NCI-H2107 (cell line): ENCODE results near the gene RUNX3.

Experiments used
- DNase-seq: peaks from one replicate; lab custom pipeline; 2025; lab: John Stamatoyannopoulos, UW

Gene RUNX3

DNA sequence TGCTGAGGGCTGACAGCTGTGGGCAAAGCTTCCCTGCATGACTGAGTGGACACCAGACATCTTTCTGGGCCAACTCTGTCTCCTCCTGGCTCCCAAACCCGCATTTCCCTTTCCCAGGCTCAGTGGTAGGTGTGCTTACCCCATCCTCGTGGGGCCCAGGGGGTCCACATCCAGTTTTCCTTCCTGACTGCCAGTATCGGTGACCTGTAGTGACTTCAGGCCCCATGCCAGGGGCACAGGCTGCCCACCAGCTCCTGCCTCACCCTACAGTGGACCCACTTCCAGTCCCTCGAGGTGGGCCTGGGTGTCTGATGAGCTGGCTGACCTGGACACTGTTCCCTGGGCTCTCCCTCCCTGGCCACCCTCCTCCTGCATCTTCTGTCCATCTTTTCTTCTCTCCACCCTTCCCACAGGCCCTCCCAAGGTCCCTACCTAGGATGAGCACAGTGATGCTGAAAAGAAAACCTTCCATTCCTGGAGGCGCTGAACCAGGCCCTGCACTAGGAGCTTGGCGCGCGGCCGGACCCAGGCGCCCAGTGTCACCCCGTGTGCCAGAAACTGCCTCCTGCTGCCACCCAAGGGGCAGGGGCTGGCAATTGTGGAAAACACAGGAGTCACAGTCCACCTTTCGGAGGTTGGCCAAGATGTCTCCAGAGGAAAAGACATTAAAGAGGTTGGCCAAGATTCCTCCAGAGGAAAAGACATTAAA is 67.1 kb downstream of the RUNX3 start:
- DNase-seq: no peak

DNA sequence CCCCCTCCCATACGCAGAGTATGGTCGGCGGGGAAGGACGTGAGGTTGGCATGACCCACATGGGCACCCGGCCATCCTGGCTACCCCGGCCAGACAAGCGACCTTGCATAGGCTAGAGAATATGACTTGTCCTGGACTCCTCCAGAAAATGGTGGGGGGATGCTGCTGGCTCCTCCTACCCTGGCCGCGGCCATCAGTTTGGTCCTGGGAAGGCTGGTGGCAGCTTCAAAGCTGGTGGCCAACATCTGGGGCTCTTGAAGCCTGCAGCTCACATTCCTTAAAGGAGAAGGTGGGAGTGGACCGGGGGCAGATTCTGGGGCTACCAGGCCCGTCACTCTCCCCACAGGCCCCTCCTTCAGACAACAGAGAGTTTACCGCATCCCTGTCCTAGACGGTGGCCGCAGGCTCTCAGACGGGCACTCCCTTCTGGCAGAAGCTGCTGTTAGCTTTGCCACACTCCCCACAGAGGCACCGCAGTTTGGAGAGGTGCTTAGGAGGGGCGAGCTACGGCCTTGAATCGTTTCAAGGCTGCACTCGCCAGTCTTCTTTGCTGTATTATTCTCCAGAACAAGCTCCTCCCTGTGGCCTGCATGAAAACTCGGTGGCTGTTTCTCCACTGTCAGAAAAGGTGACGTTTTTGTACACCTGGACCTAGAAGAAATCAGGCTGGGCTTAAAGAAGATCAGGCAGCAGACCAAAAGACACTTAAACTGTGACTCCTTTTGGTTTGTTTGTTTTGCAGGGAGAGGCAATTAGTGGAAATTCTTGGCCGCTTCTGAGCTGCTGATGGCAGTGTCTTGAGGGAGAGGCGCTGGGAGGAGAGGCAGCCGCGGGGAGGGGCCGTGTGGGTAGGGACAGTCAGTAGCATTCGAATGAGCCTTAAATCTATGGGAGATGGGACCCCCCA is 68.0 kb downstream of the RUNX3 start:
- DNase-seq: no peak

DNA sequence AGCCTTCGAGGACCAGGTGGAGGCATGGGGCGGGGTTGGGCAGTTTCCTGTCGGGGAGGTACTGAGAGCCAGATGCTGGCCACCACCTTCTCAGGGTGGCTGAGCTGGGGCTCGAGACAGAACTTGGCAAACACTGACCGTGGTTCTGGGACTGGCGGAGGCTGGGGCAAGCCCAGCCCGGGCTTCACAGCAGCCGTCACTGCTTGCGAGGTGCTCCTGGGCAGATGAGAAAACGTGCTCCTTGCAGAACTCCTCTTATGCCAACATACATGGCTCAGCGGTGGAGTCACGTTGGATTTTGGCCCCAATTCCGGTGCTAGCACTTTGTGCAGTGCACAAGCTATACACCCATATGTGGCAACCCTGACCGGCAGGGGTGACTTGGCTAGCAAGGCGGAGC is 69.2 kb downstream of the RUNX3 start:
- no peak for DNase-seq

DNA sequence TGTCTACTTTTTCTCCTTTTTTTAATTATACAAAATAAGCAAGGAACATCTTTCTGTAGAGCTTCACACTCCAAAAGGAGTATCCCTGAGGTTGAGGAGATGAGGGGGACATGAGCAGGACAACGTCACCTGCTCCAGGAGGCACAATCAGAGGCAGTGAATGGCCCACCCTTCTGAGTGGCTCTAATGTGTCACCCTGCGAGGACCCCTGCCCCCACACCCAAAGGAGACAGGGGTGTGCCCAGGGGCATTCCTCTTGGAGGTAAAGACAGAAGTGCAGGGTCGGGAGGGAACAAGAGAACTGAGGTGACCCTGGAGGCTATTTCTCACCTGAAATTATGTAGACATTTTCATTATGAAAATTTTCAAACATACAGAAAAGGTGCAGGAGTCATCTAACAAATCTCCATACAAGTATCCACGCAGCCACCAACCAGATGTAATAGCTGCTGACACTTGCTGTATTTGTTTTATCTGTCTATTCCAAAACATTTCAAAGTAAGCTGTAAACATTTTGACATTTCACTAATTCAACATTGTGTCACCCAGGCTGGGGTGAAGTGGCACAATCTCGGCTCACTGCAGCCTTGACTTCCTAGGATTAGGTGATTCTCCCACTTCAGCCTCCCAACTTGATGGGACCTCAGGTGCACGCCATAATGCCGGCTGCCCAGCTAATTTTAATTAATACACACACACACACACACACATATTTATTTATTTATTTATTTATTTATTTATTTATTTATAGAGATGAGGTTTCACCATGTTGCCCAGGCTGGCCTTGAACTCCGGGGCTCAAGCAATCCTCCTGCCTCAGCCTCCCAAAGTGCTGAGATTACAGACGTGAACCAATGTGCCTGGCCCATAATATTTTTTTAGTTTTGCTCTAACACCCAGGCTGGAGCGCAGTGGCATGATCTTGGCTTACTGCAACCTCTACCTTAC is 70.7 kb downstream of the RUNX3 start:
- DNase-seq: no peak

DNA sequence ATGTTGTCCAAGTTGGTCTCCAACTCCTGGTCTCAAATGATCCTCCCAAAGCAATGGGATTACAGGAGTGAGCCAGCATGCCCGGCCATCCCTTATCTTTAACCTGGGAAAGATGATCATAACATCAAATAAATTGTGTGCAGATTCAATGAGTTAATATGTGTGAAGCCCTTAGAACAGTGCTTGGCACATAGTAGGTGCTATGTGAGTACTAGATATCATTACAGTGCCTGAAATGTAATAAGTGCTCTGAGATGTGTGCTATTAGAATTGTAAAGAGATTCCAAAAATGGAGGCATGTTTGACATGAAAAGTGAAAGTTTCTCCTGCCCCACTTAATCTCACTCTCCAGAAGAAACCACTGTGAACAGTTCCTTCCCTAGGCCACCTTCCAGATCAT is 71.8 kb downstream of the RUNX3 start:
- no peak for DNase-seq

DNA sequence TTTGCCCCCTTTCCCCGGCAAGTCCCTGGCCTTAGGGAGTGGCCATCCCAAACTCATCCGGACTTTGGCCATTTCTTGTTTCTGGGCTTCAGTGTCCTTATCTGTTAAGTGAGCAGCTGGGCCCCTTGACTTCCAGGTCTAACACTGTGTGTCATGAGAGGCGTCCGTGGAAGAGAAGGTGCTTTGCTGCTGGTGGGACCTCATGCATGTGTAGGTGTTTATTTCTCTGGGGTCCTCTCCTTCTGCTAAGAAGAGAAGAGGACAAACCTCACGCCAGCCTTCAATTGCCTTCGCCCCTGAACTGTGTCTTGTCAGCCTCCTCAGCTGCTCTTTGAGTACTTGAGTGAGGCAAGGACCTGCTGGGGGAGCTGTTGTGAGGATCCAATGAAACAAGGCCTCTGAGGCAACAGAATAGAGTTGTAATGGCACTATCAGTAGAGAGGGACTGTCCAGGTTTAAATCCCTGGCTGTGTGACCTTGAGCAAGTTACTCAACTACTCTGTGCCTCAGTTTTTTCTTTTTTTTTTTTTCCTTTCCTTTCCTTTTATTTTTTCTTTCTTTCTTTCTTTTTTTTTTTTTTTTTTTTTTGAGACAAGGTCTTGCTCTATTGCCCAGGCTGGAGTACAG is 72.5 kb downstream of the RUNX3 start:
- DNase-seq: no peak

DNA sequence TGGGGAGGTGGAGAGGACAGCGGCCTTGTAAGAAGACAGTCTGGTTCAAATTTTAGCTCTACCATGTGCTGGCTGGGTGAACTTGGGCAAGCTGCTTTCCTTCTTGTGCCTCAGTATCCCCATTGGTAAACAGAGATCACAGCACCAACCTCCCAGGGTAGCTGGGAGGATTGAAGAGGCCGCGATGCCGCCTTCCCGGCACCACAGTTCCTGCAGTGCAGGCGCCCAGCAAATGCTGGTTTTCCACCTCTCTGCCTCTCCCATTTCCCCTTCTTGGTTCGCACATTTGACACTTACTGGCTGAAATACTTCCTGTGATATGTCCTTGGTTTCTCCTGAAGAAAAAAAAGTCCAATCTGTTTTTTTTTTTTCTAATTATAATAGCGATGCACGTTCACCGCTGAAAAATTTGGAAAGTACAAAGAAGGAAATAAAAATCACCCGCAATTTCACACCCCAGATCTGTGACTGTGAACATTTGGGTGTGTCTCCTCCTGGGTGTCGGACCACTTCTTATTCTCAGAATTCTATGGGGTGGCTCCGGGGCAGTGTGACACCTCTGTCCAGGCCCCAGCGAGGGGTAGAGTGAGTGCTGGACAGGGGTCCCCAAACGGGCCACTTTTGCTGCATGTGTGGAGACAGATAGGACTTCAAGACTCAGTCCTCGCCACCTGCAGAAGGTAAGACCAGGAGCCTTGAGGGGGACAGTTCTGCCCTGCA is 73.1 kb downstream of the RUNX3 start:
- DNase-seq: no peak

DNA sequence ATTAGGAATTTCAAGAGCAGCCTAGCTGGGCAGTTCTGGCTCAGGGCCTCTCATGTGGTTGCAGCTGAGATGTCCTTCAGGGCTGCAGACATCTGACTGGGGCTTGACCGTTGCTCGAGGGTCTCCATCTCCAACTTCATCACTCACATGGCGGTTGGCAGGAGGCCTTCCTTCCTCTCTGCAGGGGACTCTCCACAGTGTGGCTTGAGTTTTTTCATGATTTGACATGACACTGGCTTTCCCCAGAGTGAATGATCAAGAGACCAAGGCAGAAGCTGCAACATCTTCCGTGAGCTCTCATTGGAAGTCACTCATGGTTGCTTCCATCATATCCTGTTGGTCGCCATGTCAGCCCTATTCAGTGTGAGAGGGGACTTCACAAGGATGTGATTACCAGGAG is 74.6 kb downstream of the RUNX3 start:
- no peak for DNase-seq

DNA sequence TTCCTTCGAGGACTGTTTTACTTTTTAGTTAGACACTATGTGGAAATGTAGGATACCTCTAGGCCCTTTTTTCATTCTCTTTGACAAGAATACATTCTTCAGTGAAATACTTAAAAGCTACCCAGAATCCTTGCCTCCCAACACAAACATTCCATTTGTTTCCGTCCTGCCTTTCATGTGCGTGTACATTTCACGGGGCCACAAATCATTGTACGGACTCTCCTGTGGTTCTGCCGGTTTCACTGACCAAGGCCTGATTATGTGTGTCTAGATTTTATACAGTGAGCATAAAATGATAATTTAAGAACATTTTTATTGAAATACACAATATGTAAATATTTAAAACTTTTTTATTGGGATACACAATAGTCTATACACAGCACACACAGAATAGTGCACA is 76.4 kb downstream of the RUNX3 start:
- DNase-seq: no peak

DNA sequence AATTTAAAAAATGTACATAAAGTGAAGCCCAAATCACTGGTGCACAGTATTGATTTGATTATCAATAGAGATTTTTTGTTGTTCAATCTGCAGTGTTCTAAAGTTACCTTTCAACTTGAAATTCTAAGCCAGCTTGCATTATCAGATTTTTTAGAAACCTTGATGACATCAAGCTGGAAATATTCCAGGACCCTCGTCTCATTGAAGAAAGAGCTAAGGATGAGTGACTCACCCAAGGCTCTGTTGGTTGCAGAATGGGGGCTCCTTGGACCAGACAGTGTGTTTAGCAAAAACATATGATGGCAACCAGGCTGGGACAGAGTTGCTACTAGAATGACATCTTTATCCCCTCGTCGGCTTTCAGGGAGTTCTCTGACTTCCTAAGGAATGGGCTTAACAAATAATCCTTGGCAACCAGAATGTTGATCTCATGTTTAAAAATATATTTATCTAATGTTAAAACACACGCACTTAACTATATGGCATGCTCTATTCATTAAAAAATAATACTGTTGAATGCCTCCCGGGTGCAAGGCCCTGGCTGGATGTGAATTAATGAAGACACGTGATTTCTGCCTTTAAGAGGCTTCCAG is 79.7 kb downstream of the RUNX3 start:
- DNase-seq: no peak

DNA sequence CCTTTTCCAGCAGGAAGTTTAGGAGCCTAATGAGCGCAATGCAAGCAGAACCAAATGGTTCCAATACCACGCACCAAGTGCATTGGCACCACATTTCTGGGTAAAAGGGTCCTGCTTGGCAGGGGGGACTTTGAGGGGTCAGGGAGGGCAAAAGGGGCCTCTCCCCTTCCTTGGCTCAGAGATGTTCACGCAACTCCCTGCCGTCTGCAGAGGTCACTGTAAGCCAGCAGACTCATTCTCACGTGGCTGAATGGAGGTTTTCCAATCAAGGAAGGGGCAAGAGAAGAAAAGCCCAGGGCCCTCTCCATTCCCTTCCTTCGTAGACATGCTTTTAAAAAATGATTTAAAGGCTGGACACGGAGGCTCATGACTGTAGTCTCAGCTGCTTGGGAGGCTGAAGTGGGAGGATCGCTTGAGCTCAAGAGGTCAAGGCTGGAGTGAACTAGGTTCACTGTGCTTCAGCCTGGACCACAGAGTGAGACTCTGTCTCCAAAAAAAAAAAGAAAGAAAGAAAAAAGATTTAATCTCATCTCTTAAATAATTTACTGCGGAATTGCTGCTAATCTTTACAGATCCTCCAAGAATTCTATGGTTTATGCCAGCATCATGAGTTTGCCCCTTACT is 80.3 kb downstream of the RUNX3 start:
- no peak for DNase-seq
